SU-DHL-6 (cell line): ENCODE measurements around the gene HNF4A.

Source experiments
- H2AFZ ChIP-seq: fragments of 200-600 bp; sonication (generic); 2 replicates; pipeline ENCODE4 v1.6.1; 2014; ENCODE audit warnings: low read depth, mild to moderate bottlenecking, moderate library complexity, mixed read lengths, antibody characterized with exemption, low read length; ENCODE audit not compliant: severe bottlenecking
- H3F3A ChIP-seq: fragments of 200-600 bp; shearing (Covaris generic); 2 replicates; pipeline ENCODE4 v1.6.0; 2016; ENCODE audit warnings: antibody characterized with exemption, mild to moderate bottlenecking; ENCODE audit not compliant: insufficient read depth
- H3K27ac ChIP-seq: fragments of 200-600 bp; sonication (generic); 2 replicates; pipeline ENCODE4 v1.5.1; 2016; ENCODE audit warnings: low read depth, mild to moderate bottlenecking, low read length, moderate library complexity, mixed read lengths
- H3K27me3 ChIP-seq: fragments of 200-600 bp; sonication (generic), shearing (Covaris generic); 2 replicates; pipeline ENCODE4 v1.6.0; 2014; ENCODE audit warnings: mild to moderate bottlenecking, low read length
- H3K36me3 ChIP-seq: fragments of 200-600 bp; sonication (generic); 2 replicates; pipeline ENCODE4 v1.6.1; 2014; ENCODE audit warnings: mild to moderate bottlenecking, low read length, mixed read lengths
- H3K4me2 ChIP-seq: fragments of 300-600, 200-600 bp; shearing (Covaris generic), sonication (generic); 2 replicates; pipeline ENCODE4 v1.6.0; 2014; ENCODE audit warnings: low read length, low read depth, mild to moderate bottlenecking; ENCODE audit not compliant: poor library complexity, severe bottlenecking
- H3K4me3 ChIP-seq: fragments of 200-600 bp; sonication (generic); 2 replicates; pipeline ENCODE4 v1.5.1; 2014; ENCODE audit warnings: antibody characterized with exemption, low read length, mild to moderate bottlenecking, mixed read lengths; ENCODE audit not compliant: insufficient read depth, poor library complexity, severe bottlenecking
- H3K79me2 ChIP-seq: fragments of 200-600 bp; sonication (generic); 2 replicates; pipeline ENCODE4 v1.6.1; 2014; ENCODE audit warnings: mild to moderate bottlenecking, low read length, moderate library complexity; ENCODE audit not compliant: insufficient read depth
- H3K9ac ChIP-seq: fragments of 200-600 bp; sonication (generic); 2 replicates; pipeline ENCODE4 v1.7.0; 2014; ENCODE audit warnings: mild to moderate bottlenecking, low read length
- H3K9me2 ChIP-seq: fragments of 200-600 bp; sonication (generic); replicated peaks from 2 replicates; pipeline ENCODE4 v1.6.1; 2014; ENCODE audit warnings: low read length; ENCODE audit not compliant: insufficient read depth
- H3K9me3 ChIP-seq: fragments of 200-600 bp; sonication (generic); 2 replicates; pipeline ENCODE4 v1.6.1; 2014; ENCODE audit warnings: low read length, mixed read lengths; ENCODE audit not compliant: insufficient read depth
- H4K20me1 ChIP-seq: fragments of 200-600 bp; sonication (generic); 2 replicates; pipeline ENCODE4 v1.6.1; 2014; ENCODE audit warnings: low read depth, mild to moderate bottlenecking, antibody characterized with exemption, low read length, moderate library complexity, mixed read lengths
- CTCF ChIP-seq: fragments of 200-600 bp; sonication (generic); IDR thresholded peaks from one replicate; pipeline ENCODE4 v1.5.1; 2017; ENCODE audit warnings: antibody characterized with exemption, mild to moderate bottlenecking, low read length, moderate library complexity; ENCODE audit not compliant: insufficient read depth, poor library complexity, severe bottlenecking
- EZH2phosphoT487 ChIP-seq: fragments of 200-600 bp; sonication (generic), shearing (Covaris generic); conservative IDR thresholded peaks from 2 replicates; pipeline ENCODE4 v1.6.1; 2018; ENCODE audit warnings: mild to moderate bottlenecking, antibody characterized with exemption, low read length, moderate library complexity, mixed read lengths

The HNF4A gene

GRCh38 chr20:44395461-44396340, 40.2 kb downstream of the HNF4A start:
- H3K9ac ChIP-seq, result no peak overlapping the region
- H3K27me3 ChIP-seq, result no peaks in the 10 kb centered on the region
- no peaks in the 10 kb centered on the region for H3K9me2 ChIP-seq
- no peaks in the 10 kb centered on the region for H3F3A ChIP-seq
- no peak overlapping the region for H3K27ac ChIP-seq
- no peaks in the 10 kb centered on the region for H3K36me3 ChIP-seq
- no peaks in the 10 kb centered on the region for H3K79me2 ChIP-seq
- no peaks in the 10 kb centered on the region for H4K20me1 ChIP-seq
- TF ChIP-seq EZH2phosphoT487, result no peak
- no peak for TF ChIP-seq CTCF
- H3K4me3 ChIP-seq, result no peak overlapping the region
- no peak overlapping the region for H2AFZ ChIP-seq
- no peaks in the 10 kb centered on the region for H3K9me3 ChIP-seq
- H3K4me2 ChIP-seq, result no peak overlapping the region

- no peaks in the 10 kb centered on the region for H4K20me1 ChIP-seq
- H3K9me3 ChIP-seq, result no peaks in the 10 kb centered on the region
- no peak overlapping the region for H3K9ac ChIP-seq
- H3K9me2 ChIP-seq, result no peaks in the 10 kb centered on the region
- no peaks in the 10 kb centered on the region for H3K36me3 ChIP-seq
- no peaks in the 10 kb centered on the region for H3K79me2 ChIP-seq
- no peaks in the 10 kb centered on the region for H3F3A ChIP-seq
- no peak for TF ChIP-seq EZH2phosphoT487
- TF ChIP-seq CTCF, result no peak
- no peak overlapping the region for H3K4me3 ChIP-seq
- H3K27me3 ChIP-seq, result no peaks in the 10 kb centered on the region
- H3K27ac ChIP-seq, result no peak overlapping the region
- H2AFZ ChIP-seq, result no peak overlapping the region
- H3K4me2 ChIP-seq, result no peak overlapping the region
These were observed 41.1 kb downstream of the HNF4A start for GRCh38 chr20:44396369-44397130.

DNA sequence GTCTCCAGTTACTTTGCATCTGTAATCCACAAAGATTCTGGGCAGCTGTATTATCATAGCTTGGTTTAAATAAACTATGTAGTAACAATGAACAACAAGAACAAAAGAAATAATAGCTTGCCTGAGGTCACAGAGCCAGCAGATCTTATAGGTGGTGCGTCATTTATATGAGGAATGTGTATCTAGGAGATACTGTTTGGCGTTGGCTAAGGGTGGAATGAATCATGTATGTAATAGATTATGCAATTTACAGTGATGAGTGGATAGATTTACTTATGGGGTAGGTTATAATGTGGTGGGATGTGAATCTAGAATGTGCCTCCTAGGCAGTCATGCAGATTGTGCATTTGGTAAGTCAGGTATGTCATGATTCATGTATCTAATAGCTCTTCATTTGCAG, 42.8 kb downstream of the HNF4A start:
- no peaks in the 10 kb centered on the region for H3F3A ChIP-seq
- H2AFZ ChIP-seq, result no peak overlapping the region
- H3K27me3 ChIP-seq, result no peaks in the 10 kb centered on the region
- no peaks in the 10 kb centered on the region for H3K9me3 ChIP-seq
- H3K9ac ChIP-seq, result no peak overlapping the region
- H4K20me1 ChIP-seq, result no peaks in the 10 kb centered on the region
- H3K36me3 ChIP-seq, result no peaks in the 10 kb centered on the region
- no peak overlapping the region for H3K4me3 ChIP-seq
- H3K27ac ChIP-seq, result no peak overlapping the region
- no peak overlapping the region for H3K4me2 ChIP-seq
- no peaks in the 10 kb centered on the region for H3K79me2 ChIP-seq
- no peaks in the 10 kb centered on the region for H3K9me2 ChIP-seq
- TF ChIP-seq EZH2phosphoT487, result no peak
- TF ChIP-seq CTCF, result no peak
